ENCODE data around the gene LEFTY1. TPM values are rescaled to one million over a fixed set of nuclear protein-coding genes. Genes with fewer than 3 reads are reported as not detected.
"Not testable (repeated sequence)": the region's sequence is repeated elsewhere in the genome, so short reads cannot be mapped to it uniquely, and the experiment has no call there.

The LEFTY1 gene
- total RNA-seq, 1 donor from 2014 or later, result 0.47 TPM

GRCh38 chr1:225887554-225888288, 1.2 kb downstream of the LEFTY1 start:
- not testable (repeated sequence) for DNase-seq

GRCh38 chr1:225887030-225887314, 2.0 kb downstream of the LEFTY1 start:
- DNase-seq, result no peak

GRCh38 chr1:225886159-225887029, 2.6 kb downstream of the LEFTY1 start:
- no peak for DNase-seq

GRCh38 chr1:225885336-225885735, 3.6 kb downstream of the LEFTY1 start:
- DNase-seq, result no peak

GRCh38 chr1:225883616-225884265, 5.2 kb downstream of the LEFTY1 start:
- DNase-seq, result no peak

- peak; percentile 73 for DNase-seq
Measured at GRCh38 chr1:225882694-225883615, 6.0 kb downstream of the LEFTY1 start.

GRCh38 chr1:225881959-225882693, 6.8 kb downstream of the LEFTY1 start, which contains the start of gene TMEM63A:
Gene TMEM63A, minus strand, starts transcription at chr1:225882380. Its CDS starts 4,800 bp downstream, at chr1:225877580.
- DNase-seq, result peak; percentile 74

- DNase-seq, result no peak
Measured at GRCh38 chr1:225881081-225881958, 7.6 kb downstream of the LEFTY1 start.

GRCh38 chr1:225880636-225881035, 8.3 kb downstream of the LEFTY1 start:
- DNase-seq, result no peak

GRCh38 chr1:225880222-225880588, 8.7 kb downstream of the LEFTY1 start:
- peak; percentile 41 for DNase-seq

- peak; percentile 39 for DNase-seq
Measured at GRCh38 chr1:225879521-225880221, 9.3 kb downstream of the LEFTY1 start.

- DNase-seq, result no peak
Measured at GRCh38 chr1:225878282-225878681, 10.7 kb downstream of the LEFTY1 start.

GRCh38 chr1:225877580-225877979, 11.4 kb downstream of the LEFTY1 start:
- DNase-seq, result peak; percentile 81

GRCh38 chr1:225876900-225877510, 11.9 kb downstream of the LEFTY1 start:
- DNase-seq, result no peak

GRCh38 chr1:225875044-225875815, 13.7 kb downstream of the LEFTY1 start:
- no peak for DNase-seq

- DNase-seq, result no peak
Measured at GRCh38 chr1:225874431-225874830, 14.5 kb downstream of the LEFTY1 start.

GRCh38 chr1:225873281-225873850, 15.6 kb downstream of the LEFTY1 start:
- no peak for DNase-seq

GRCh38 chr1:225872075-225872430, 16.9 kb downstream of the LEFTY1 start:
- no peak for DNase-seq

All from occipital lobe (tissue), 2 donors.